Amniotic epithelial cell (primary cell): ENCODE results near the gene SLC7A5.
A peak's percentile ranks its signal among the peaks of the same experiment; 100 is the strongest.

Experiments
- DNase-seq: peaks from one replicate; pipeline ENCODE4 v3.0.0-alpha.2; 2010; ENCODE audit warnings: low read depth

SLC7A5 gene

GRCh38 chr16:87846705-87847466 is 22.4 kb downstream of the SLC7A5 start:
- no peak for DNase-seq

GRCh38 chr16:87845807-87846619 is 23.3 kb downstream of the SLC7A5 start:
- no peak for DNase-seq

DNA sequence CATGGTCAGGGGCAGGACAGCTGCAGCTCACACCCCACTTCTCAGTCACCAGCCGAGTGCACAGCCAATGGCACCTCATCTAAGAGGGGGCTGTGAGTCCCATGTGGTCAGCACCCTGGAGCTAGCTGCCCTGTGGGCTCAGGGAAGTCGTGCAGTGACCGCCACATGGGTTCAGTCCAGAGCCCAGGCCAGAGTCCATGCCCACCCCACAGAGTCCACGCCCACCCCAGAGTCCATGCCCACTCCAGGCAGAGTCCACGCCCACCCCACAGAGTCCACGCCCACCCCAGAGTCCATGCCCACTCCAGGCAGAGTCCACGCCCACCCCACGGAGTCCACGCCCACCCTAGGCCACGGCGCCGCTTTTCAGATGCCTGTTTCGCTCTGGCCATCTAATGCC is 24.1 kb downstream of the SLC7A5 start:
- no peak for DNase-seq

GRCh38 chr16:87844809-87845208 is 24.5 kb downstream of the SLC7A5 start:
- no peak for DNase-seq

DNA sequence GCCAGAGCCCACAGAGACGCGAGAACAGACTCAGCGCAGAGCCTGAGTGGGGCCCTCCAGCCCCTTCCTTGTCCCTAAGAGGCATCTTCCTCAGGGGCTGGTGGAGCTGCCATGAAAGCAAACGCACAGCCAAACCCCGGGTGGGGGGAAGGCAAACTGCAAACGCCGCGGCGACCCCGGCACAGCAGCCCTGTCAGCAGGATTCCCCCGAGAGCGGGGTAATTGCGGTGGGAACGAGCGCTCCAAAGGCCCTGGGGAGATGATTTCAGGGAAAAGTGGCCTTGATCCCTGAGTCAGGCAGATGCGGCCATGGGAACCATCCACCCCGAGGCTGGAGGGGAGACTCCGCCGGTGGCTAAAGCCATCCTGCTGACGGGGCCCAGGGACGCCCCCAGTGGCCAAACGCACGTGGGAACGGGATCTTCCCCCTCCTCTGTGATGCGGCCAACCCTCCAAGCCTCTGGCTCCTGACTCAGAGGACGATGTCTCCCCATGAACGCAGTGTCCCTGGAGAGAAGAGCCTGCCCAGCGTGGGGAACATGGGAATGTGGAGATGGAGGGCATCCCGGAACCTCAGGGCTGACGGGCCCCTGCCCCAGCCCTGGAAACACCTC is 25.1 kb downstream of the SLC7A5 start:
- DNase-seq: no peak

- no peak for DNase-seq
Observed at GRCh38 chr16:87843678-87844105, 25.6 kb downstream of the SLC7A5 start.

DNA sequence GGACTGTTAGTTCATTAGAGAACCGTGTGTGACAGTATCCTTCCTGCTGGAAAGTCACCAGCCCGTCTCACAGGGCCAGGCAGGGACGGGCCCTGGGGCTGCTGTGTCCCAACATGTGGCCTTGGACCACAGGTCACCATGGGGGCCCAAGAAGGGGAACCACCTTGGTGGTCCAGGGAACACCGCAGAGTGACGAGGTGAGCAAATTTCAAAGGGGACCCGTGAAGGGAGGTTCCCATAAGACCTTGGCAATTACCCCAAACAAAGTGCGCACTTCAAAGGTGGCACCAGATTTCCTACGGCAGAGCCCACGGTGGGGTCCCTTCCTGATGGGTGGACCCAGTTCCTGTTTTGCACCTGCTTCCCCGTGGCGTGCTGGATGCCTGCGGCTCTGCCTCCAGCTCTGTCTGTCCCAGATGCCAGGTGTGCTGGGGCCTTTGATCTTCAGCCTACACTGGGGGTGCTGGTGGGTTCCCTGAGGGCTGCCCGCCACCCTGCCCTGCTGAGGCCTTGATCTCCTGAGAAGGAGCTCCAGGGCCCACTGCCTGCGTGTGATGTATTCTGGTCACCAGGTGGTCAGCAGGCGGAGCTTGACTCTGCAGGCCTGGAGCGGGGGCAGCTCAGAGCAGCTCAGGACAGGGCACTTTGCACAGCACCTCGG is 27.0 kb downstream of the SLC7A5 start:
- DNase-seq: no peak

DNA sequence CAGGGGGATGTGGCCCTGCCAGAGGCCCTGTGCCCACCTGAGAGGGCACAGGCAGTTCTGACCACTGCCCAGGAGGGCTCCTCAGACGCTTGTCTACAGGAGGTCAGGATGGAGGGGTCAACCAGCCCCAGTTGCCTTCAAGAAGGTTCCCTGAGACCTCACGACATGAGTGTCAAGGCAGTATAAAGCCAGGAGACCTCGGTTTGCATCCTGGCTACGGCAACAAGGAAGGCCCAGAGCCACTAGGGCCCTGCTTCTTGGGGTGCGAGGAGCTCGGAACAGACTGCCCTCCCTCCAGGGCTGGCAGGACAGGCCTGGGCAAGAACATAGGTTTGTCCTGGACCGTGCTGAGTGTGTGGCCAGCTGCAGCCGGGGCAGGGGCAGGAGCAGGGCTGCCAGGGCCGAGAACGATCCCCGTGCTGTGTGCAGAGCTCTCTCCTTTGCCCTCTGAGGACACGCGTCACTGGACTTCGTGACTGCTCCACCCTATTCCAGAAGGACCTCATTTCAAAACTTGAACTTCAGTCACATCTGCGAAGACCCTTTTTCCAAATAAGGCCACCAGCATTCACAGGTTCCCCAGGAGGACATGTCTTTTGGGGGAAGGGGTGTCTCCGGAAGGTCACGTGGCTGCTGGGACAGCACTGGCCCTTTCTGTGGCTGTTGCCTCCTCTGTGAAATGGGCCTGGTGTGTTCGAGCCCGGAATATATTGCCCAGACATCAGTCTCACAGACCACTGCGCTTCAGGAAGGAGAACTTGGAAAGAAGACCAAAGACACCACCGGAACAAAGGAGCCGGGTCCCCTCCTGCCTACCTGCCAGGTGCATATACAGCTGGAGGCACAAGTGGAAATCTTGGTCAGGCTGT is 27.7 kb downstream of the SLC7A5 start:
- DNase-seq: no peak

GRCh38 chr16:87840271-87840978 is 28.9 kb downstream of the SLC7A5 start:
- no peak for DNase-seq

- no peak for DNase-seq
Observed at GRCh38 chr16:87839542-87840270, 29.6 kb downstream of the SLC7A5 start.

DNA sequence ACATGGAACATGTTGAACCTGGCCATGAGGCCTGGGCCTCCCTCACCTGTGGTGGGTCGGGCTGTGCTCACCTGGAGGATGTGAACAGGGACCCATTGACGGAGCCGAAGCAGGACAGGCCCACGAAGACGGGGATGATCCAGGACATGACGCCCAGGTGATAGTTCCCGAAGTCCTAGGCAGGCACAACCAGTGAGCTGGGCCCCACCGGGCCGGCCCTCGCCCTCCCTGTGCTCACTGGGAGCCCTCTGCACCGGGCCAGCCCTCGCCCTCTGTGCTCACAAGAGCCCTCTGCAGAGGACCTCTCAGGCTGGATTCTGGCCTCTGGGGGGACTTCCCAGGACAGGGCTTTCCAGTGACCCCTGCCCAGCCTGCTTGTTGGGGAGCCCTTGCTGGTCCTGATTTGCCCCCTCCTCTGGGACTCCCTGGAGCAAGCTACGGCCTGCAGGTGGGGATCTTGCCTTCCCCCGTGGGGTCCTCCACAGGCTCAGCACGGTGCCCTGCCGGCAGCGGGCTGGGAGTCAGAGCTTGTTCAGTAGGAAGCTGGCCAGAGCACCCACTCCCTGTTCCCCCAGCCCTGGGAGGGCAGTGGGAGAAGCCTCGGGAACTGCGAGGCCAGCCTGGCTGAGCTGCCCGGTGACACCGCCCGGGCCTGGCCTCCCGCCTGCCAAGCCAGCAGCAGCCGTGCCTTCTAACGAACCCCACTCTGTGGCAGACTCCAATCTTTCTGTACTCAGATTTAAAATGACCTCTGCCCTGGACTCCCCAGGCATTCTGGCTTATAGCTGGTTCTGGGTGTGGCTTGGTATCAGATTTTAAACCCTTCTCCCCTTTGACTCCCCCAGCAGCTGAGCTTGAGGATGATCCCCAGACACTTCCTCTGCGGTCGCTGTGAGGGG is 30.4 kb downstream of the SLC7A5 start:
- no peak for DNase-seq

GRCh38 chr16:87837627-87838289 is 31.5 kb downstream of the SLC7A5 start:
- no peak for DNase-seq

DNA sequence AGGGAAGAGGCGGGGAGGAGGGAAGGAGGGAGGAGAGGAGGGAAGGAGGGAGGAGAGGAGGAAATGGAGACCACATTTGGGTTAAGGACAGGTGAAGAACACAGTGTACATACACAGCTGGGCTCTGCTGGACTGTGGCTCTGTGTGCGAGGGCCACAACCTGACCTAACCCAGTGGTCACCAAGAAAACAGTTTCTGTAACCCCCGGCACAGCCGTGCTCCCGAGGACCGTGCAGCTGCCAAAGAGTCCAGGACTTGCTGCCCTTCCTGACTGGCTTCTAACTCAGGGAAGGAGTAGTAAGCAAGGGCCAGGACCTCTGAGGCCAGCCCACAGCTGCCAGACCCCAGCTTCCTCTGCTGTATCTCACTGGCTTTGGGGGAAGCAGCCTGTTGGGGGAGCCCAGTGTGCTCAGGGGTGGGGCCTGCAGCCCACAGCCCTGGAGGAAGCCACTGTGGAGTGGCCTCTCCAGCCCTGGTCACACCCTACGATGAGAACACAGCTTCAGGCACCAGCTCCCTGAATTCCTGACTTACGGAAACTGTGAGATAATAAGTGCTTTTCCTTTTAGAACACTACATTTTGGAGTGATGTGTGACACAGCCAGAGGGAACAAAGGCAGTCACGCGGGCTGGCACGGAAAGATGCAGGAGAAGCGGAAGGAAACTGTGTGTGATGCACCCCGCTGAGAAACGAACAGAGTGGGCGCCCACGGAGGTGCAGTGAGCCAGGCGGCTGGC is 32.3 kb downstream of the SLC7A5 start:
- no peak for DNase-seq

DNA sequence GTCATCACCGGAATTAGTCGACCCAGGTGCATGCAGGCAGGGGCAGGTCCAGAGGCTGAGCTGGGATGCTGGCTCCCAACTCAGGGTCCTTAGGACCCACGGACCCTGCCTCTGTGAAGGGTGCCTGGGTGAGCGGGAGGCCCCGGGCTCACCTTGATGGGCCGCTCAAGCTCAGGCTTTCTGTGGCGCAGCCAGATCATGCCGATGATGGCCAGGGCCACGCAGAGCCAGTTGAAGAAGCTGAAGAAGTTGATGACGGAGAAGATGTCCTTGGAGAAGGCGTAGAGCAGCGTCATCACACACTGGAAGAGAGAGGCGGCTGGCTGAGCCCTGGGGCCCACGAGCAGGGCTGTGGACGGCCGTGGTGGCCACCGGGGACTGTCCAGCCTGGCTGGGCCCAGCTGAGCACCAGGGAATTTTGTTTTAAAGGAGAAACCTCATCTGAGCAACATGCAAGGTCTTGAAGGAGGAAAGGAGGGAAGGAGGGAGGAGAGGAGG is 32.9 kb downstream of the SLC7A5 start:
- DNase-seq: no peak

DNA sequence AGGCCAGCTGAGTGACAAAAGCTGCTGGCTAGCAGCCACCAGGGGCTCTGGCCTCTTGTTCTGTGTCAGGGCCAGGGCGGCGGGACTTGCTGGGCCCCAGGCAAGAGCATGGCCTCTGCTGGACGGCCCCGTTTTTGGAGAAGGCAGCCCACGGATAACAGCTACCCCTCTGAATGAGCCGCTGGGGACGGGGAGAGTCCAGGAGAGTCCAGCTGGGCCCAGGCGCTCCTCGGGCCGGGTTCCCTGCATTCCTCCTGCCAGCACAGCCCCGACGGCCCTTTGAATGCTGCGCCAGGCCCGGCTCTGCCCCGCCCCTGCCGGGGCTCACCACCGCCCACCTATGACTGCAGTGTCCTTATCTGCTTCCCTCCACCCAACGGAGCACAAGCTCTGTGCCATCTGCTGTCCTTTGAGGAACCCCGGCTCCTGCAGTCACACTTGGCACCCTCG is 33.4 kb downstream of the SLC7A5 start:
- DNase-seq: no peak

GRCh38 chr16:87834668-87835473 is 34.4 kb downstream of the SLC7A5 start:
- DNase-seq: peak; percentile 80
